ENCODE measurements around the gene COL5A1.

DNA sequence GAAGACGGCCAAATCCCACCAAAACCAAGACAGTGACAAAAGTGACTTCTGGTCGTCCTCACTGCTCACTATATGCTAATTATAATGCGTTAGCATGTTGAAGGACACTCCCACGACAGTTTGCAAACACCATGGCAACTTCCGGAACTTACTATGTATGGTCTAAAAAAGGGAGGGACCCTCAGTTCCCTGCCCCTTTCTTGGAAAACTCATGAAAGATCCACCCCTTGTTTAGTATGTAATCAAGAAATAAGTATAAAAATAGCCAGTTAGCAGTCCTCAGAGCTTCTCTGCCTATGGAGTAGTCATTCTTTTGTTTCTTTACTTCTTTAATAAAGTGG, 248.5 kb downstream of the COL5A1 start:
- no peak for TF ChIP-seq EZH2phosphoT487 (IDR thresholded peaks at IDR 0.05; ENCODE audit: insufficient read depth, low read depth)
- TF ChIP-seq EZH2 (IDR thresholded peaks at IDR 0.05; ENCODE audit: insufficient read depth, poor library complexity, severe bottlenecking) = no peak
